HG03460 (cell line): ENCODE data around the gene SRGAP2B.
A peak's percentile ranks its signal among the peaks of the same experiment; 100 is the strongest.
"Not testable (repeated sequence)": the region's sequence is repeated elsewhere in the genome, so short reads cannot be mapped to it uniquely, and the experiment has no call there.

Source experiments
- ATAC-seq: cut with Tn5 transposase; IDR thresholded peaks from one replicate; pipeline ENCODE4 v1.9.1; 2021; ENCODE audit not compliant: unreplicated experiment

The SRGAP2B gene

GRCh38 chr1:145093517-145094149, 1.5 kb downstream of the SRGAP2B start:
- not testable (repeated sequence) for ATAC-seq

GRCh38 chr1:145082483-145083255, 12.5 kb downstream of the SRGAP2B start:
- not testable (repeated sequence) for ATAC-seq

GRCh38 chr1:145080193-145080592, 14.9 kb downstream of the SRGAP2B start:
- not testable (repeated sequence) for ATAC-seq

- not testable (repeated sequence) for ATAC-seq
These were observed 15.4 kb downstream of the SRGAP2B start for GRCh38 chr1:145079737-145080136.

DNA sequence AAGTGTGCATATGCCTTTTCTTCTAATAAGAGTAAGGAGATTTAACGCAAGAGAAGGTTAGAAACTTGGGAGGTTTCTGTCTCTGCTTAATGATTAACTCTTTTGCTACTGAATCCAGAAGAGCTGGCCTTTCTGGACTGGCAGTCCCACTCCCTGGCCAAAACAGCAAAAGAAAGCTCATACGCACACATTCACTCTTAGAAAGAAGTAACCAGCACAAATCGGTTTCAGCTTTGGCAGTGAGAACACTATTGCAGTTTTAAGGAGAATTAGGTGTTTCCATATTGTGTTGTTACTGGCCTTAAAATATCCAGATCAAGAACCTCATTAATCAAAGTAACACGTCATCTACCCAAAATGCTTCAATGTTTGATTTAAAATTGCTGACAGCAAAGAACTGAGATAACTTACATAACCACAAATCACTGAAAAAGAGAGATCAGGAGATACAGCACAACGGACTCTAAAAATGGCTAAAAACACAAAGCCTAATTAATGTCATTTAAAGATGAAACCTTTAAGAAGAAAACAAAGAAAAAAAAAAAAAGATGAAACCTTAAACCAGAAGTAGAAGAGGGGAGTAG, 16.2 kb downstream of the SRGAP2B start:
- ATAC-seq: not testable (repeated sequence)

GRCh38 chr1:145077872-145078786, 17.0 kb downstream of the SRGAP2B start:
- not testable (repeated sequence) for ATAC-seq

- ATAC-seq: not testable (repeated sequence)
These were observed 18.3 kb downstream of the SRGAP2B start for GRCh38 chr1:145076877-145077276.

DNA sequence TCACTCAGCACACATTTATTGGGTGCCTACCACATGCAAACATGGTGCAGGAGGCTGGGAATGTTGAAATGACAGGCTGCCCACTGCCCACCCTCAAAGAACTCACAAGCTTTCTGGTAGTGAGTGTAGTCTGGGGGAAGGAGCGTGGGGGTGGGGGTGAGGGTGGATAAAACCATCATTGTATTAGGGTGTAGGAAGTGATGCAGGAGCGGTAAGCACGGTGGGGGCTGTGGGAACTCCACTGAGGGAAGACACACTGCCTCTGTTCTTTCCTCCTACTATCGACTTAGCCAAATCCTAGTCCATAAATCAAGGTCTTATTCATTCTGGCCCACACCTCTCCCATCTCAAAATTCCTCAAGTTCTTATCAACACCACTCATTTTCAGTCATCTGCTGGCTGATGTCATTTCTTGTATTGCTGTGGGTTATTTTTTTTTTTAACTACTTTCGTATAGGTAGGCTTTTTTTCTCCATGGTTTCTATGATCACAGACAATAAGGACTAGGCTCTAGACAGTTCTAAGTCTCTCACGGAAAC, 21.0 kb downstream of the SRGAP2B start:
- not testable (repeated sequence) for ATAC-seq

DNA sequence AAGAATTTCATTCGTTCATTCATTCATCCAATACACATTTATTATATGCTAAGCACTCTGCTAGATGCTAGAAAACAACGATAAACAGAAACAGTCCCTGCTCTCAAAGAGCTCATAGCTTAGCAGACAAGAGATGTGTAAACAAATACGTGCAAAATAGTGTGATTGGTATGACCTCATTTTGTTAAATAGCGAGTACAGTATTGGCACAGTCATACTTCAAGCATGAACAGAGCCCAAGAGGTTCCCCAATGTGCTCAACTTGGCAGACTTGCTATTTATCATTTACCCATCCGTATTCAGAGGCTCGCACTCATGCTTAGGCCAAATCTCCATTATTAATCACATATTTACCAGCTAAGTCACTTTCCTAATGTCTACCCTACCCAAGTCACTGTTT, 23.6 kb downstream of the SRGAP2B start:
- not testable (repeated sequence) for ATAC-seq

- ATAC-seq: not testable (repeated sequence)
These were observed 28.6 kb downstream of the SRGAP2B start for GRCh38 chr1:145066486-145066885.

DNA sequence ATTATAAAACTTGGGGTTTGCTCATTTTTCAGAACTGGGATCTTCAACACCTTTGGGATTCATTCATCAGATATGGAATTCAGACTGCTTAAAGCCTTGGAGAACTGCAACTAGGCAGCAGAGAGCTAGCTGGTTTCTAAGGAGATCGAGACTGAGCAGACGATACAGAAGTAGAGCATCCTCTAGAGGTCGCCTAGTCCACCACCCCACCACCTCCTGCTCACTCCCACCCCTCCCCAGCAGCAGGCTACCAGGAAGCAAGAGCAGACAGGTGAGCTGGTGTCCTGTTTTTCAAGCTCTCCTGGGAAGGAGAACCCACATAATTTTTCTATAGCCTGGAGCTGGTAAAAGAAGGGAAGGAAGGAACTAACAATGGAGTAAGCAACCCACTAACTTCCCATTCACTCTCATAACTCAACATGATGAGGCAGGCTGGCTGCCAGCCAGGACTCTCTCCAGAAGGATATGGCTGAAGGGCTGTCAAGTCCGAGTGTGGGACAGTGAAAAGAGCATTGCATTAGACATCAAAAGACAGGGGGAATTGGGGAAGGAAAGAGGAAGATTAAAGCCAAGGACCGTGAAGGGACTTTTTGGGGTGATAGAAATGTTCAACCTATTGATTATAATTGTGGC, 29.8 kb downstream of the SRGAP2B start:
- not testable (repeated sequence) for ATAC-seq

DNA sequence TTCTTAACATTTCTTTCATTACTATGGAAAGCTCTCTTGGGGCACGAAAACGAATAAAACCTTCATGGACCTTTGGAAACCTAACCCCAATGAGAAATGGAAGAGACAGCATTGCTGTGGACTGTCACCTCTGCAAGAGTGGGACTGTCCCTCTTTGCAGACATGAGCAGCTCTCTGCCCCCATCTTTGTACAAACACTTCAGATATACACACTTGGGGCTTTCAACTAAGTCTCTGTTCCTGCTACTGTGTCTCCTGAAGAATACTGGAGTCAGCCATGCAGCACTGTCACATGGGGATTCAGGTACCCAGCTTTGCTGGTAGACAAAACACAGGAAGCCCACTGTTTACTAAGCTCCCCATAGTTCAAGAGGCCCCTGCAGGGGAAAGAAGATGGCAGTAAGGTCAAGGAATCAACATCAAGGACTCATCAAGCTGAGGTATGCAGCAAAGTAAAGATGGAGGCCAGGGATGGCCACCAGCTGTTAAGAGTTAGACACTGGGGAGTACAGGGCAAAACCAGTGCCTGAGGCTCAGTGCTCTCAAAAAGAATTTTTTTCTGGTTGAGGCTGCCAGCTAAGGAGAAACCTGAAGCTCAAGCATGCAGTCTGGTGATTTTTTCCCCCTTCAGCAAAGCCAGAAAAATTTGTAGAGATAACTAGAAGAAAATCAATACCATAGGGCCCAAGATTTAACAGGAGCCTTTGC, 31.0 kb downstream of the SRGAP2B start:
- not testable (repeated sequence) for ATAC-seq

DNA sequence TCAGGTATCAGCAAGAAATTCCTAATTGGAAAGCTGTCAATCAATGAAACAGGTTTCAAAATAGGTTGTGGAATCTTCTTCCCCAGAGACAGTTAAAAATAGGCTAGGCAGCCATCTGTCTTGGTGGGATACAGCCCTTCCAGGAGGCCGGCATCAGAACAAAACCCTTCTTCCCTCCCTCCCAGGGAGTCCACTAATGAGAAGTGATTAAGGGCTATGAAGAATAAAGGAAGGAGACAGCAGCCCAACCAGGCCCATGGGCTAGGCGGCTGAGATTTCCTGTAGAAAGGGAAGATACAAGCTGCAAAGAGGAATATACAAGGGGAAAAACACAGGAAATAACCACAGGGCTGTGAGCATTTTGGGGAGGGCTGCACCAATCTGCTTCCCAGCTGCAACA, 31.8 kb downstream of the SRGAP2B start:
- not testable (repeated sequence) for ATAC-seq

DNA sequence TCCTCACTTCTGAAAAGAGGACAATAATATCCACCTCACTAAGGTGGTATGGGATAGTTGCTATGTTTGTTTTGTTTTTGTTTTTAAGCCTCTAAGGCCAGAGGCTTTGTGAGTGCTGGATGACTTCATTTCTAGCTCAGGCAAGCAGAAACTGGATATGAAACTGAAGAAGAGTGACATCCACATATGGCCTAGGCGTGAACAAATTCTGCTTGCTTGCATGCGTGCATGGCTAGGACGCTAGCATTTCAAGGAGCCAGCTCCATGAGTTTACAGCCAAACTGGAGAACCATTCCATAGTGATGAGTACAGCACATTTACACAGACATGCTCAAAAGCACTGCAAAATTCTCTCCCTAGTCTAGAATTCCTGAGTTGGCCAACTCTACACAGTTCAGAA, 36.9 kb downstream of the SRGAP2B start:
- ATAC-seq: not testable (repeated sequence)

DNA sequence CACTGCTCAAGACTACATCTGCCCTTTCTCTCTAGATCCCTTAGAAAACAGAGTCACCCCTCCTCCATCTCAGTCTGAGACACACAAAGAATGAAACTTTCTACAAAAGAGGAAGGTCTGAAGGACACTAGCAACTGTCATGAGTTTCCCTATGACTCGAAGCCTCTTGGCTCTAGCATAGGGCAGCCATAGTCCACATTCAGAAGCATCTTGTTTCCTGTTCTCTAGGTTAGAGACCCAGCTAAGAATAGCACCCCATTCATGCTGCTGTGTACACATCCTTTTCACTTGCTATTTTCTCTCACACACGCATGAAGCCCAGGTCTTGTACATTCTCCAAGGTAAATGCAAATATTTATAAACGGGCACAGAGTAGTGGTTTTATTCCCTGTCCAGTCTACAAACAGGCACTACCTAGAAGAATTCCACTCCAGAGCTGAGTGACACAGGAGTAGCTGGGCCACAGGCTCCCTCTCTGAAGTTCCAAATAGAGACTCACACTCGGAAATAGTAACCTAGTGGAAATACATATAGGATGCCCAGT, 39.8 kb downstream of the SRGAP2B start:
- peak; percentile 99 for ATAC-seq

GRCh38 chr1:145053428-145053827, 41.7 kb downstream of the SRGAP2B start:
- not testable (repeated sequence) for ATAC-seq

GRCh38 chr1:145052019-145052776, 42.9 kb downstream of the SRGAP2B start:
- ATAC-seq: not testable (repeated sequence)

GRCh38 chr1:145048181-145048856, 46.8 kb downstream of the SRGAP2B start:
- ATAC-seq: not testable (repeated sequence)
